H1 (cell line): ENCODE data around the gene CAMKMT. TPM values are rescaled to one million over a fixed set of nuclear protein-coding genes. Genes with fewer than 3 reads are reported as not detected.

Source experiments
- CTCF ChIA-PET: fragments of 300-600 bp; sonication (Branson Sonifier 250); formaldehyde crosslinking; loops from one replicate; lab custom pipeline; 2021; ENCODE audit not compliant: partially characterized antibody; lab: Charles Lee
- POLR2A ChIA-PET: fragments of 300-600 bp; sonication (Branson Sonifier 250); formaldehyde crosslinking; loops from one replicate; lab custom pipeline; 2021; ENCODE audit warnings: inconsistent platforms; ENCODE audit not compliant: partially characterized antibody; lab: Charles Lee
- DNase-seq, 2 experiments: peaks; one replicate each; pipeline versions ENCODE4 v3.0.0 to v3.0.0-alpha.2; 2010 to 2022; ENCODE audit warnings: low spot score in 2 of 2, low read depth in 1 of 2, mixed read lengths in 1 of 2
- FAIRE-seq: peaks from 2 replicates; lab custom pipeline; 2011; peaks lifted over from hg19 to GRCh38; lab: Jason Lieb, UNC
- H2AFZ ChIP-seq: 2 replicates; pipeline ENCODE4 v1.8.1; 2012; ENCODE audit warnings: low read length, inconsistent platforms
- H2AK5ac ChIP-seq: 2 replicates; pipeline ENCODE4 v1.6.1; 2013; ENCODE audit warnings: low read depth, low read length
- H2BK120ac ChIP-seq: replicated peaks from 2 replicates; pipeline ENCODE3; 2013; ENCODE audit warnings: low read depth, low read length, inconsistent platforms
- H2BK12ac ChIP-seq: 2 replicates; pipeline ENCODE4 v1.6.1; 2013; ENCODE audit warnings: low read depth, low read length
- H2BK15ac ChIP-seq: 2 replicates; pipeline ENCODE4 v1.6.1; 2013; ENCODE audit warnings: low read length
- H2BK20ac ChIP-seq: 2 replicates; pipeline ENCODE4 v1.6.1; 2013; ENCODE audit warnings: low read length
- H2BK5ac ChIP-seq: 2 replicates; pipeline ENCODE4 v1.6.1; 2013; ENCODE audit warnings: low read depth, low read length
- H3K14ac ChIP-seq: 2 replicates; pipeline ENCODE4 v1.6.1; 2013; ENCODE audit warnings: inconsistent platforms; ENCODE audit not compliant: insufficient read length
- H3K18ac ChIP-seq: 2 replicates; pipeline ENCODE4 v1.6.1; 2013; ENCODE audit warnings: low read length; ENCODE audit errors: extremely low read depth
- H3K23ac ChIP-seq: 2 replicates; pipeline ENCODE4 v1.6.1; 2013; ENCODE audit warnings: inconsistent platforms; ENCODE audit not compliant: insufficient read length
- H3K23me2 ChIP-seq: 2 replicates; pipeline ENCODE4 v1.6.1; 2013; ENCODE audit warnings: low read depth, low read length
- H3K27ac ChIP-seq: 2 replicates; pipeline ENCODE4 v1.6.1; 2011; ENCODE audit warnings: low read depth, low read length, inconsistent platforms
- H3K27me3 ChIP-seq, 4 experiments: replicated peaks in 1 of 4; 1 replicate in 1 of 4; 2 replicates in 3 of 4; pipeline versions ENCODE4 v1.6.1 to v1.8.1; 2011 to 2013; ENCODE audit warnings: low read length in 3 of 4, mild to moderate bottlenecking in 3 of 4, inconsistent platforms in 2 of 4, mixed read lengths in 2 of 4, moderate library complexity in 1 of 4; ENCODE audit not compliant: control insufficient read depth in 3 of 4, insufficient read depth in 3 of 4; ENCODE audit errors: extremely low read depth in 1 of 4
- H3K36me3 ChIP-seq, 4 experiments: 2 replicates each; pipeline versions ENCODE4 v1.6.1 to v1.8.1; 2011 to 2013; ENCODE audit warnings: mild to moderate bottlenecking in 4 of 4, low read length in 3 of 4, moderate library complexity in 2 of 4, control low read depth in 1 of 4, inconsistent platforms in 1 of 4; ENCODE audit not compliant: insufficient read depth in 4 of 4, control insufficient read depth in 2 of 4
- H3K4ac ChIP-seq: replicated peaks from 2 replicates; pipeline ENCODE3; 2013; ENCODE audit warnings: low read length, low read depth, mixed read lengths, inconsistent platforms; ENCODE audit not compliant: insufficient read length
- H3K4me1 ChIP-seq, 4 experiments: replicated peaks in 1 of 4; 1 replicate in 1 of 4; 2 replicates in 3 of 4; pipeline versions ENCODE4 v1.6.1 to v1.8.1; 2011 to 2013; ENCODE audit warnings: low read length in 3 of 4, inconsistent platforms in 2 of 4, mixed read lengths in 1 of 4; ENCODE audit not compliant: insufficient read depth in 4 of 4, control insufficient read depth in 3 of 4
- H3K4me2 ChIP-seq, 2 experiments: 2 replicates each; pipeline versions ENCODE4 v1.6.1 to v1.8.1; 2011 to 2013; ENCODE audit warnings: low read depth in 2 of 2, low read length in 2 of 2, control low read depth in 1 of 2, inconsistent platforms in 1 of 2, mild to moderate bottlenecking in 1 of 2; ENCODE audit not compliant: insufficient read depth in 1 of 2
- H3K4me3 ChIP-seq, 4 experiments: fragments of 200-600, 300-600 bp in 1 of 4; sonication (generic), shearing (Covaris generic), sonication (Bioruptor Twin) in 1 of 4; 2 replicates each; pipeline versions ENCODE4 v1.5.1 to v1.8.1; 2011 to 2016; ENCODE audit warnings: low read length in 4 of 4, low read depth in 3 of 4, control low read depth in 2 of 4, inconsistent platforms in 2 of 4, mild to moderate bottlenecking in 2 of 4, mixed read lengths in 1 of 4, moderate library complexity in 1 of 4; ENCODE audit not compliant: insufficient read depth in 2 of 4; ENCODE audit errors: extremely low read depth in 1 of 4
- H3K56ac ChIP-seq: replicated peaks from 2 replicates; pipeline ENCODE3; 2013; ENCODE audit warnings: low read depth, mild to moderate bottlenecking, mixed read lengths, low read length, inconsistent platforms; ENCODE audit not compliant: insufficient read length
- H3K79me1 ChIP-seq: 2 replicates; pipeline ENCODE4 v1.6.1; 2013; ENCODE audit warnings: low read depth, low read length, control low read depth
- H3K79me2 ChIP-seq, 2 experiments: 2 replicates each; pipeline versions ENCODE4 v1.6.1 to v1.8.1; 2012 to 2013; ENCODE audit warnings: low read length in 2 of 2, mild to moderate bottlenecking in 2 of 2, inconsistent platforms in 1 of 2; ENCODE audit not compliant: insufficient read depth in 2 of 2, control insufficient read depth in 1 of 2
- H3K9ac ChIP-seq, 4 experiments: replicated peaks in 1 of 4; 1 replicate in 1 of 4; 2 replicates in 3 of 4; pipeline versions ENCODE4 v1.6.1 to v1.8.1; 2011 to 2013; ENCODE audit warnings: low read depth in 3 of 4, low read length in 3 of 4, control low read depth in 2 of 4, mild to moderate bottlenecking in 2 of 4, moderate library complexity in 2 of 4, inconsistent platforms in 1 of 4; ENCODE audit errors: extremely low read depth in 1 of 4
- H3K9me3 ChIP-seq, 2 experiments: 2 replicates each; pipeline versions ENCODE4 v1.6.1 to v1.8.1; 2012 to 2013; ENCODE audit warnings: mild to moderate bottlenecking in 2 of 2, moderate library complexity in 2 of 2, control low read depth in 1 of 2, inconsistent platforms in 1 of 2, low read depth in 1 of 2, low read length in 1 of 2, mixed read lengths in 1 of 2; ENCODE audit not compliant: insufficient read depth in 2 of 2
- H4K20me1 ChIP-seq, 2 experiments: replicated peaks in 1 of 2; 2 replicates each; pipeline versions ENCODE3 to v1.8.1; 2011 to 2013; ENCODE audit warnings: inconsistent platforms in 2 of 2, low read length in 2 of 2, mild to moderate bottlenecking in 1 of 2; ENCODE audit not compliant: insufficient read depth in 2 of 2, control insufficient read depth in 1 of 2
- H4K5ac ChIP-seq: 2 replicates; pipeline ENCODE4 v1.6.1; 2013; ENCODE audit warnings: low read length, low read depth, mixed read lengths, inconsistent platforms; ENCODE audit not compliant: insufficient read length
- H4K8ac ChIP-seq: 2 replicates; pipeline ENCODE4 v1.8.0; 2013; ENCODE audit warnings: mild to moderate bottlenecking, moderate library complexity, low read length, inconsistent platforms; ENCODE audit not compliant: insufficient read depth; ENCODE audit errors: extremely low read depth
- H4K91ac ChIP-seq: replicated peaks from 2 replicates; pipeline ENCODE3; 2013; ENCODE audit warnings: low read length, mixed read lengths, inconsistent platforms; ENCODE audit not compliant: insufficient read length
- BCL11A ChIP-seq, 2 experiments: IDR thresholded peaks; one replicate each; pipeline ENCODE4 v1.6.1; 2011; ENCODE audit warnings: low read depth in 2 of 2, low read length in 2 of 2, mild to moderate bottlenecking in 2 of 2
- KDM4A ChIP-seq: IDR thresholded peaks from one replicate; pipeline ENCODE4 v1.7.1; 2012; ENCODE audit warnings: low read depth, mild to moderate bottlenecking, moderate library complexity, low read length, inconsistent platforms; ENCODE audit not compliant: severe bottlenecking
- KDM5A ChIP-seq: fragments of 200-600 bp; IDR thresholded peaks from 2 replicates; pipeline ENCODE4 v1.7.1; 2012; ENCODE audit warnings: mild to moderate bottlenecking, low read length, inconsistent platforms, mixed read lengths
- PHF8 ChIP-seq: fragments of 200-600 bp; sonication (generic); conservative IDR thresholded peaks from 2 replicates; pipeline ENCODE4 v1.7.1; 2012; ENCODE audit warnings: low read depth, mild to moderate bottlenecking, inconsistent platforms, low read length, moderate library complexity
- RAD21 ChIP-seq, 2 experiments: IDR thresholded peaks in 1 of 2; conservative IDR thresholded peaks in 1 of 2; 2 replicates each; pipeline ENCODE4 v1.6.1; 2011; ENCODE audit warnings: low read depth in 2 of 2, low read length in 2 of 2, improper control_type of control experiment in 1 of 2, inconsistent platforms in 1 of 2, mild to moderate bottlenecking in 1 of 2, moderate library complexity in 1 of 2
- RBBP5 ChIP-seq: IDR thresholded peaks from 2 replicates; pipeline ENCODE4 v1.7.1; 2012; ENCODE audit warnings: low read depth, mild to moderate bottlenecking, inconsistent platforms, low read length, moderate library complexity, borderline replicate concordance
- TAF1 ChIP-seq: IDR thresholded peaks from 2 replicates; pipeline ENCODE4 v1.6.1; 2011; ENCODE audit warnings: mild to moderate bottlenecking, low read depth, low read length
- TCF12 ChIP-seq: IDR thresholded peaks from 2 replicates; pipeline ENCODE4 v1.6.1; 2011; ENCODE audit warnings: low read depth, mild to moderate bottlenecking, low read length
- WGBS, 2 experiments: shearing (Covaris generic) in 1 of 2; methylation state at CpG; one replicate each; pipeline versions ENCODE4 v1.1.6 to v1.1.7; 2013 to 2015; ENCODE audit warnings: low lambda C conversion rate in 2 of 2, mixed read lengths in 2 of 2, inconsistent platforms in 1 of 2, low coverage in 1 of 2, missing lambda C conversion rate in 1 of 2; ENCODE audit not compliant: insufficient replicate concordance in 2 of 2, insufficient coverage in 1 of 2, insufficient read length in 1 of 2; ENCODE audit errors: extremely low coverage in 1 of 2, missing lambda C conversion rate in 1 of 2; 5-methylcytosine and 5-hydroxymethylcytosine counted together
- polyA plus RNA-seq, 7 experiments: library from polyadenylated mRNA; depleted of rRNA in 3 of 7; stranded (reverse) in 5 of 7; unstranded in 2 of 7; fragments of >200 nt in 5 of 7; fragments of 200-250 nt in 2 of 7; gene quantifications; 1 replicate in 5 of 7; 2 replicates in 1 of 7; 4 replicates in 1 of 7; pipeline versions ENCODE4 v1.2.1 to v1.2.3, GENCODE V29; 2011 to 2013; ENCODE audit warnings: missing spikeins in 2 of 7, mixed read lengths in 2 of 7
- total RNA-seq: library from RNA; stranded (reverse); fragmentation: NEBNext Ultra II Directional; extraction: Animal tissue kit (Norgen Biotek cat#: 25700); gene quantifications from 2 replicates; pipeline ENCODE4 v1.2.1, GENCODE V29; 2021

Gene CAMKMT
- total and polyA plus RNA-seq, 2 of the 8 experiments (the other 6 are each of a cell fraction or from before 2014, with no cell fraction given): 14.7 to 22.4 TPM

GRCh38 chr2:44362207-44363015 is 664 bp downstream of the CAMKMT start:
- peak overlapping the region; percentile 32; the same call in 1 of the 2 replicates for H2BK15ac ChIP-seq
- FAIRE-seq (no peak), DNase-seq (no peak)
- peak overlapping the region; percentile 72 to 90 for H3K4me2 ChIP-seq
- POLR2A ChIA-PET: interaction anchor here (1.1 to 2.7 kb wide), 4 partner anchors 14 to 479 kb away, joined by 4 to 11 read pairs (median 6); no protein-coding TSS in a partner anchor
- no peak overlapping the region for H3K4ac ChIP-seq
- no peak overlapping the region; the same call in 1 of the 2 replicates for H2BK12ac ChIP-seq
- CTCF ChIA-PET: interaction anchor here (0.5 to 1.9 kb wide), 10 partner anchors 9 to 594 kb away, joined by 3 to 7 read pairs (median 3); no protein-coding TSS in a partner anchor
- H2BK20ac ChIP-seq: no peak overlapping the region
- H2BK120ac ChIP-seq: no peak overlapping the region
- H3K79me2 ChIP-seq: peaks cover 5 to 68% of the 10 kb centered on the region in 2 experiments
- no peaks in the 10 kb centered on the region for H3K27me3 ChIP-seq
- no peak overlapping the region for H4K5ac ChIP-seq
- H2BK5ac ChIP-seq: peak overlapping the region; percentile 100
- peaks cover 0 to 3% (median 3%) of the 10 kb centered on the region in 4 experiments; a peak in 3 of 7 replicates for H3K4me1 ChIP-seq
- H3K79me1 ChIP-seq: no peaks in the 10 kb centered on the region
- WGBS, 2 experiments: 3% methylated on average over 31 of the region's 32 CpGs; no CpG with 5 or more reads in 1 of the 2 experiments
- peak; percentile 68; the same call in 1 of the 2 replicates for TF ChIP-seq RBBP5
- TF ChIP-seq BCL11A (IDR thresholded peaks at IDR 0.05; ENCODE audit: low read depth in 2 of 2, low read length in 2 of 2): no peak
- TF ChIP-seq PHF8: peak; percentile 64; the same call in 1 of the 2 replicates
- TF ChIP-seq KDM4A: peak; percentile 71
- TF ChIP-seq TAF1: peak; percentile 30; the same call in 1 of the 2 replicates
- TF ChIP-seq KDM5A: no peak
- TF ChIP-seq RAD21 (IDR thresholded peaks at IDR 0.05 in 1 of 2, conservative IDR thresholded peaks at IDR 0.05 in 1 of 2; ENCODE audit: low read depth in 2 of 2, low read length in 2 of 2): no peak; a peak in 1 of 4 replicates
- TF ChIP-seq TCF12: no peak
- no peak overlapping the region for H4K8ac ChIP-seq
- no peak overlapping the region for H2AK5ac ChIP-seq
- H3K36me3 ChIP-seq: no peaks in the 10 kb centered on the region
- H3K14ac ChIP-seq: no peak overlapping the region
- H4K91ac ChIP-seq: no peak overlapping the region
- H3K23ac ChIP-seq: no peak overlapping the region
- H3K9ac ChIP-seq: peak overlapping the region; percentile 49 to 95 (median 75)
- peak overlapping the region; percentile 79 to 92 (median 88) for H3K4me3 ChIP-seq
- H3K18ac ChIP-seq: no peak overlapping the region
- H3K56ac ChIP-seq: no peak overlapping the region
- peak overlapping the region; percentile 57; the same call in 1 of the 2 replicates for H2AFZ ChIP-seq
- peak overlapping the region; percentile 100; the same call in 1 of the 2 replicates for H3K27ac ChIP-seq
- peaks cover 11% of the 10 kb centered on the region for H3K23me2 ChIP-seq
- no peaks in the 10 kb centered on the region for H3K9me3 ChIP-seq
- no peaks in the 10 kb centered on the region for H4K20me1 ChIP-seq
